Skeletal muscle tissue (tissue), 4 donors: ENCODE data around the gene YBX3. TPM values are rescaled to one million over a fixed set of nuclear protein-coding genes. Genes with fewer than 3 reads are reported as not detected.

Experiments used
- H3K27ac ChIP-seq: one replicate; pipeline ENCODE4 v1.7.0; 2013; ENCODE audit warnings: mild to moderate bottlenecking, low read depth, low read length, inconsistent platforms
- H3K27me3 ChIP-seq, 3 donors: one replicate each; pipeline ENCODE4 v1.7.0; 2013; ENCODE audit warnings: low read length in 3 of 3; ENCODE audit not compliant: control insufficient read depth in 3 of 3, insufficient read depth in 3 of 3
- H3K36me3 ChIP-seq, 3 donors: one replicate each; pipeline ENCODE4 v1.7.0; 2013; ENCODE audit warnings: low read length in 3 of 3; ENCODE audit not compliant: control insufficient read depth in 3 of 3, insufficient read depth in 3 of 3
- H3K4me1 ChIP-seq, 3 donors: one replicate each; pipeline ENCODE4 v1.7.0; 2013; ENCODE audit warnings: low read length in 3 of 3, mild to moderate bottlenecking in 3 of 3; ENCODE audit not compliant: control insufficient read depth in 3 of 3, insufficient read depth in 3 of 3
- H3K4me3 ChIP-seq, 3 donors: one replicate each; pipeline ENCODE4 v1.7.0; 2013; ENCODE audit warnings: low read length in 3 of 3
- H3K9ac ChIP-seq, 3 donors: one replicate each; pipeline ENCODE4 v1.7.0; 2013; ENCODE audit warnings: low read length in 3 of 3, mild to moderate bottlenecking in 3 of 3, moderate library complexity in 2 of 3, low read depth in 1 of 3
- H3K9me3 ChIP-seq, 3 donors: one replicate each; pipeline ENCODE4 v1.7.0; 2013; ENCODE audit warnings: low read length in 3 of 3; ENCODE audit not compliant: control insufficient read depth in 3 of 3
- total RNA-seq: library from RNA; depleted of rRNA; stranded (reverse); fragments of >200 nt; gene quantifications from one replicate; pipeline ENCODE4 v1.2.3, GENCODE V29; 2014
- donor health status: Osteomylitis.

The YBX3 gene
- total RNA-seq, 1 donor from 2014 or later = 172 TPM

GRCh38 chr12:10689146-10689545 lies 34.0 kb downstream of the YBX3 start:
- no peak overlapping the region for H3K27ac ChIP-seq
- peaks cover 0 to 5% (median 0%) of the 10 kb centered on the region in 3 donors for H3K36me3 ChIP-seq
- H3K9me3 ChIP-seq = no peaks in the 10 kb centered on the region
- H3K4me1 ChIP-seq = peaks cover 0 to 15% (median 4%) of the 10 kb centered on the region in 3 donors
- H3K4me3 ChIP-seq = no peak overlapping the region
- no peak overlapping the region for H3K9ac ChIP-seq
- no peaks in the 10 kb centered on the region for H3K27me3 ChIP-seq

GRCh38 chr12:10688042-10688441 lies 35.1 kb downstream of the YBX3 start:
- H3K27me3 ChIP-seq = no peaks in the 10 kb centered on the region
- H3K4me1 ChIP-seq = peaks cover 0 to 15% (median 4%) of the 10 kb centered on the region in 3 donors
- no peak overlapping the region for H3K27ac ChIP-seq
- peaks cover 0 to 5% (median 0%) of the 10 kb centered on the region in 3 donors for H3K36me3 ChIP-seq
- no peak overlapping the region for H3K4me3 ChIP-seq
- H3K9me3 ChIP-seq = no peaks in the 10 kb centered on the region
- no peak overlapping the region for H3K9ac ChIP-seq

- peaks cover 0 to 8% (median 6%) of the 10 kb centered on the region in 3 donors for H3K4me1 ChIP-seq
- no peaks in the 10 kb centered on the region for H3K36me3 ChIP-seq
- H3K9ac ChIP-seq = no peak within 1 kb of the TSS
- H3K27me3 ChIP-seq = peaks cover 11 to 24% (median 12%) of the 10 kb centered on the region in 3 donors
- H3K27ac ChIP-seq = no peak within 1 kb of the TSS
- no peaks in the 10 kb centered on the region for H3K9me3 ChIP-seq
- H3K4me3 ChIP-seq = peak within 1 kb of the TSS; percentile 51 to 66 (median 56)
These were observed 49.3 kb downstream of the YBX3 start, which contains the start of gene STYK1 for GRCh38 chr12:10673659-10674384. TSS of gene STYK1 (minus strand) at chr12:10674052. CDS start at chr12:10634618, 39,434 bp downstream.

GRCh38 chr12:10672231-10672868 lies 50.8 kb downstream of the YBX3 start:
- Histone ChIP-seq H3K9ac (no peak overlapping the region), H3K27ac (no peak overlapping the region), H3K9me3 (no peaks in the 10 kb centered on the region), H3K36me3 (no peaks in the 10 kb centered on the region), H3K4me3 (no peak overlapping the region), H3K27me3 (peaks cover 11 to 24% (median 12%) of the 10 kb centered on the region in 3 donors), H3K4me1 (peaks cover 0 to 8% (median 6%) of the 10 kb centered on the region in 3 donors)

- peaks cover 11 to 22% (median 12%) of the 10 kb centered on the region in 3 donors for H3K27me3 ChIP-seq
- H3K9me3 ChIP-seq = no peaks in the 10 kb centered on the region
- H3K9ac ChIP-seq = no peak overlapping the region
- no peak overlapping the region for H3K4me3 ChIP-seq
- H3K4me1 ChIP-seq = peaks cover 0 to 8% (median 6%) of the 10 kb centered on the region in 3 donors
- H3K27ac ChIP-seq = no peak overlapping the region
- H3K36me3 ChIP-seq = no peaks in the 10 kb centered on the region
These were observed 53.6 kb downstream of the YBX3 start for GRCh38 chr12:10669533-10669932.

- peaks cover 0 to 2% (median 0%) of the 10 kb centered on the region in 3 donors for H3K4me1 ChIP-seq
- H3K9ac ChIP-seq = no peak overlapping the region
These were observed 54.6 kb downstream of the YBX3 start for GRCh38 chr12:10668526-10668925.

GRCh38 chr12:10667581-10667980 lies 55.5 kb downstream of the YBX3 start:
- no peaks in the 10 kb centered on the region for H3K9me3 ChIP-seq
- H3K4me3 ChIP-seq = no peak overlapping the region
- H3K9ac ChIP-seq = no peak overlapping the region
- peaks cover 0 to 7% (median 3%) of the 10 kb centered on the region in 3 donors for H3K27me3 ChIP-seq
- no peaks in the 10 kb centered on the region for H3K36me3 ChIP-seq
- no peak overlapping the region for H3K27ac ChIP-seq
- H3K4me1 ChIP-seq = no peaks in the 10 kb centered on the region

More at GRCh38 chr12:10668526-10668925, 54.6 kb downstream of the YBX3 start:
- no peak overlapping the region for H3K4me3 ChIP-seq
- H3K27me3 ChIP-seq = peaks cover 5 to 12% (median 11%) of the 10 kb centered on the region in 3 donors
- H3K9me3 ChIP-seq = no peaks in the 10 kb centered on the region
- H3K27ac ChIP-seq = no peak overlapping the region
- no peaks in the 10 kb centered on the region for H3K36me3 ChIP-seq

- no peaks in the 10 kb centered on the region for H3K9me3 ChIP-seq
- no peaks in the 10 kb centered on the region for H3K36me3 ChIP-seq
- H3K27me3 ChIP-seq = no peaks in the 10 kb centered on the region
- no peak overlapping the region for H3K4me3 ChIP-seq
- H3K27ac ChIP-seq = no peak overlapping the region
- no peak overlapping the region for H3K9ac ChIP-seq
- H3K4me1 ChIP-seq = no peaks in the 10 kb centered on the region
These were observed 58.6 kb downstream of the YBX3 start for GRCh38 chr12:10664499-10664898.

GRCh38 chr12:10663869-10664268 lies 59.3 kb downstream of the YBX3 start:
- Histone ChIP-seq H3K4me1 (no peaks in the 10 kb centered on the region), H3K9me3 (no peaks in the 10 kb centered on the region), H3K27me3 (no peaks in the 10 kb centered on the region), H3K27ac (no peak overlapping the region), H3K9ac (no peak overlapping the region), H3K4me3 (no peak overlapping the region), H3K36me3 (no peaks in the 10 kb centered on the region)

GRCh38 chr12:10661338-10661737 lies 61.8 kb downstream of the YBX3 start:
- no peaks in the 10 kb centered on the region for H3K36me3 ChIP-seq
- H3K4me1 ChIP-seq = no peaks in the 10 kb centered on the region
- H3K27me3 ChIP-seq = no peaks in the 10 kb centered on the region
- no peak overlapping the region for H3K27ac ChIP-seq
- no peak overlapping the region for H3K4me3 ChIP-seq
- no peaks in the 10 kb centered on the region for H3K9me3 ChIP-seq
- H3K9ac ChIP-seq = no peak overlapping the region
